HL-60 (cell line): ENCODE data around the gene PXDN.

Experiments
- GABPA ChIP-seq: IDR thresholded peaks from 2 replicates; pipeline ENCODE4 v1.6.1; 2012; ENCODE audit warnings: low read depth
- POLR2AphosphoS5 ChIP-seq: IDR thresholded peaks from 2 replicates; pipeline ENCODE4 v1.6.1; 2012; ENCODE audit warnings: low read depth
- TF ChIP-seq, protein P1 (sequence below): IDR thresholded peaks from one replicate; pipeline ENCODE4 v1.5.1; 2011; ENCODE audit warnings: low read length, control low read depth, inconsistent platforms; ENCODE audit not compliant: insufficient read depth
- TF ChIP-seq, protein P2 (sequence below): IDR thresholded peaks from 2 replicates; pipeline ENCODE4 v1.6.1; 2012; ENCODE audit warnings: low read depth; ENCODE audit not compliant: insufficient replicate concordance

DNA sequence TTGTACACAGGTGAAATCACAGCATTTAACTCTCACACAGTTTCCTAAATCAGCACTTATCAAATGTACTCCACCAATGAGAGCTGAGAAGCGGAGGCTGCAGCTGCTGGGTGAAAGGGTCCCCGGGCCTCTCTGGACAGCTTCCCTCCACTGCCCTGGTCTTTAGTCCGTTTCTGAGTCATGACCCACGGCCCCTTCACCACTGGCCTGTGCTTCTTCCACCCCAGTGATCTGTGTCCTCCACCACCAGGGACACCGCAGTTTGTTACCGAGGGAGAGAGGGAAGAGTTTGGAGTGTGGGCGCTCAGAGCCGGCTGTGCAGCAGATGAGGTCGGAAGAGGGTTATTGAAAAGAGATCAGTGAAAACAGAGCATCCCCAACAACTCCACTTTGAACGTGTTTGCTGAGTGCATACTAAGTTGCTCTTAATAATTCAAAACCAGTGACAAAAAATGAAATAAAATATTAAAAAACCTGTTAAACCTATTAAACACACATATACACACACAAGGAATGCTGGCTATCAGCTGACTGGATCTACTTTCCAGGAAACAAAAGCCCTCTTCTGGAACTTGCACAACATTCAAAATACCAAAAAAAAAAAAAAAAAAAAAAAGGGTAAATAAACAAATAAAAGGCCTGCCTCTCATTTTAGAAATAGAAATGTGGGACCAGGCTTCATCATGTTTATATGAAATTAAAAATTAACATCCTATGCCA, 54.1 kb downstream of the PXDN start:
- TF ChIP-seq, protein P1, sequence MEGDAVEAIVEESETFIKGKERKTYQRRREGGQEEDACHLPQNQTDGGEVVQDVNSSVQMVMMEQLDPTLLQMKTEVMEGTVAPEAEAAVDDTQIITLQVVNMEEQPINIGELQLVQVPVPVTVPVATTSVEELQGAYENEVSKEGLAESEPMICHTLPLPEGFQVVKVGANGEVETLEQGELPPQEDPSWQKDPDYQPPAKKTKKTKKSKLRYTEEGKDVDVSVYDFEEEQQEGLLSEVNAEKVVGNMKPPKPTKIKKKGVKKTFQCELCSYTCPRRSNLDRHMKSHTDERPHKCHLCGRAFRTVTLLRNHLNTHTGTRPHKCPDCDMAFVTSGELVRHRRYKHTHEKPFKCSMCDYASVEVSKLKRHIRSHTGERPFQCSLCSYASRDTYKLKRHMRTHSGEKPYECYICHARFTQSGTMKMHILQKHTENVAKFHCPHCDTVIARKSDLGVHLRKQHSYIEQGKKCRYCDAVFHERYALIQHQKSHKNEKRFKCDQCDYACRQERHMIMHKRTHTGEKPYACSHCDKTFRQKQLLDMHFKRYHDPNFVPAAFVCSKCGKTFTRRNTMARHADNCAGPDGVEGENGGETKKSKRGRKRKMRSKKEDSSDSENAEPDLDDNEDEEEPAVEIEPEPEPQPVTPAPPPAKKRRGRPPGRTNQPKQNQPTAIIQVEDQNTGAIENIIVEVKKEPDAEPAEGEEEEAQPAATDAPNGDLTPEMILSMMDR: no peak
- TF ChIP-seq, protein P2, sequence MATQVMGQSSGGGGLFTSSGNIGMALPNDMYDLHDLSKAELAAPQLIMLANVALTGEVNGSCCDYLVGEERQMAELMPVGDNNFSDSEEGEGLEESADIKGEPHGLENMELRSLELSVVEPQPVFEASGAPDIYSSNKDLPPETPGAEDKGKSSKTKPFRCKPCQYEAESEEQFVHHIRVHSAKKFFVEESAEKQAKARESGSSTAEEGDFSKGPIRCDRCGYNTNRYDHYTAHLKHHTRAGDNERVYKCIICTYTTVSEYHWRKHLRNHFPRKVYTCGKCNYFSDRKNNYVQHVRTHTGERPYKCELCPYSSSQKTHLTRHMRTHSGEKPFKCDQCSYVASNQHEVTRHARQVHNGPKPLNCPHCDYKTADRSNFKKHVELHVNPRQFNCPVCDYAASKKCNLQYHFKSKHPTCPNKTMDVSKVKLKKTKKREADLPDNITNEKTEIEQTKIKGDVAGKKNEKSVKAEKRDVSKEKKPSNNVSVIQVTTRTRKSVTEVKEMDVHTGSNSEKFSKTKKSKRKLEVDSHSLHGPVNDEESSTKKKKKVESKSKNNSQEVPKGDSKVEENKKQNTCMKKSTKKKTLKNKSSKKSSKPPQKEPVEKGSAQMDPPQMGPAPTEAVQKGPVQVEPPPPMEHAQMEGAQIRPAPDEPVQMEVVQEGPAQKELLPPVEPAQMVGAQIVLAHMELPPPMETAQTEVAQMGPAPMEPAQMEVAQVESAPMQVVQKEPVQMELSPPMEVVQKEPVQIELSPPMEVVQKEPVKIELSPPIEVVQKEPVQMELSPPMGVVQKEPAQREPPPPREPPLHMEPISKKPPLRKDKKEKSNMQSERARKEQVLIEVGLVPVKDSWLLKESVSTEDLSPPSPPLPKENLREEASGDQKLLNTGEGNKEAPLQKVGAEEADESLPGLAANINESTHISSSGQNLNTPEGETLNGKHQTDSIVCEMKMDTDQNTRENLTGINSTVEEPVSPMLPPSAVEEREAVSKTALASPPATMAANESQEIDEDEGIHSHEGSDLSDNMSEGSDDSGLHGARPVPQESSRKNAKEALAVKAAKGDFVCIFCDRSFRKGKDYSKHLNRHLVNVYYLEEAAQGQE: no peak
- TF ChIP-seq POLR2AphosphoS5 (no peak), GABPA (no peak)
